ENCODE data around the gene GDPGP1. TPM values are rescaled to one million over a fixed set of nuclear protein-coding genes. Genes with fewer than 3 reads are reported as not detected.

The GDPGP1 gene
- total and polyA plus RNA-seq, 9 of the 15 experiments (the other 6 are each of a cell fraction or from before 2014, with no cell fraction given): 0.78 to 6.1 (median 2.8) TPM

DNA sequence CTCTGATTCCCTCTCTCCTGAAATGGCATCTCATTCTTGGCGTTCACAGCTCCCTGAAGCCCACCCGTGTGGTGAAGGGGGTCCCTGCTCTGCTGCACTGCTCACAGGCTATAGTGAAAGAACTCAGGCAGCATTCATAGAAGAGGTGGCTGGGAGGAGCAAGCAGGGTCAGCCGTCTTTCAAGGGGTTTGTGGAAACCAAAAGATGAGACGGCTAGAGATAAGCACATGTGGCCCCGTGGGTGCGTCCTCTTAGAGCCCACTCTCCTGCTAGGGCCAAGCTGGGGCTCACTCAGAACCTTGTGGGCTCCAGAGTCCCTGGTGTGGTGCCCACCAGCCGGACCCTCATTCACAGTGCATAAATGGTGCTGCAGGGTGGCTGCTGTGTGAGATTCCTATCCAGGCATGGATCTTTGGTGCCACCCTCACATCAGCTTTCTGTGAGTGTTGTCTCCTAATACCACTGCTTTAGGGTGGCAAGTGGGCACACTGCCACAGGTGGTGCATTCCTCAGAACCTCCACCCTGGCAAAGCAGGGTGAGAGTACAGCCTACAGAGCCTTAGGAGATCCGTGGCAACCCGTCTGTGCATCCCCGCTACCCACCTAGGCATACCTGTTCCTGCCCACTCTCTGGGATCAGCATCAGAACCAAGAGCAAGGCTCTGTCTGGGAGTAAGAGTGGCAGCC lies 44.1 kb upstream of the GDPGP1 start:
- no peaks in the 10 kb centered on the region for H3K9me3 ChIP-seq (replicated peaks; ENCODE audit: control insufficient read depth, insufficient read depth, low read depth, low read length)
- peaks cover 48% of the 10 kb centered on the region in 2 experiments for H3K4me1 ChIP-seq (replicated peaks in 1 of 2; ENCODE audit: control insufficient read depth in 2 of 2, insufficient read depth in 2 of 2, low read length in 2 of 2)
- ATAC-seq (peak; percentile 29), FAIRE-seq (peak; percentile 54), DNase-seq (ENCODE audit: extremely low read depth in 1 of 4, low spot score in 3 of 4) (peak; percentile 34 to 79 (median 46))
- H3K4me2 ChIP-seq (ENCODE audit: insufficient read depth, low read length): peak overlapping the region; percentile 60
- H3K79me2 ChIP-seq (ENCODE audit: control insufficient read depth, insufficient read depth, low read length): peaks cover 80% of the 10 kb centered on the region
- H3K36me3 ChIP-seq (ENCODE audit: control insufficient read depth, insufficient read depth, low read length): peaks cover 31% of the 10 kb centered on the region; the same call in 2 of the 3 replicates
- ChIA-PET POLR2A (interaction anchor here (0.7 to 3.7 kb wide), 3 partner anchors 11 to 548 kb away, joined by 3 to 24 read pairs (median 4); partner anchors contain the start of genes SEMA4B and TTLL13), CTCF (ENCODE audit: low intra/inter-chr PET ratio) (no interaction called here)
- intact Hi-C loops (cut with micrococcal nuclease): no loop called here
- H2AFZ ChIP-seq (ENCODE audit: low read depth, low read length): no peak overlapping the region
- no peaks in the 10 kb centered on the region for H3K9me1 ChIP-seq (ENCODE audit: control insufficient read depth, insufficient read depth, low read length)
- 0 out of 2 replicates have a peak, but pooled peaks cover 4% of the 10 kb centered on the region for H4K20me1 ChIP-seq (replicated peaks; ENCODE audit: control insufficient read depth, insufficient read depth, low read length)
- no TSS peak for BruUV-seq (replicated peaks)
- in situ Hi-C loops (cut with MboI): no loop called here
- H3K27ac ChIP-seq (ENCODE audit: extremely low read depth, low read depth, low read length): peak overlapping the region; percentile 45; the same call in 2 of the 3 replicates
- 25% methylated on average over 10 of the region's 10 CpGs for WGBS (ENCODE audit: insufficient coverage, low coverage, missing lambda C conversion rate)
- peak overlapping the region; percentile 49 to 80; a peak in 3 of 4 replicates for H3K9ac ChIP-seq (ENCODE audit: insufficient read depth in 1 of 2, low read depth in 2 of 2, low read length in 2 of 2)
- H3K27me3 ChIP-seq (ENCODE audit: control insufficient read depth in 2 of 2, insufficient read depth in 2 of 2, low read length in 2 of 2): no peaks in the 10 kb centered on the region
- 0 out of 2 replicates have a peak overlapping the region, but pooled peaks have one; percentile 7 for H3K4me3 ChIP-seq
- TF ChIP-seq BRCA1 (IDR thresholded peaks at IDR 0.05): no peak
- TF ChIP-seq BRCA1 (CRISPR knock-in tag; IDR thresholded peaks at IDR 0.05): no peak
- TF ChIP-seq, protein P1, sequence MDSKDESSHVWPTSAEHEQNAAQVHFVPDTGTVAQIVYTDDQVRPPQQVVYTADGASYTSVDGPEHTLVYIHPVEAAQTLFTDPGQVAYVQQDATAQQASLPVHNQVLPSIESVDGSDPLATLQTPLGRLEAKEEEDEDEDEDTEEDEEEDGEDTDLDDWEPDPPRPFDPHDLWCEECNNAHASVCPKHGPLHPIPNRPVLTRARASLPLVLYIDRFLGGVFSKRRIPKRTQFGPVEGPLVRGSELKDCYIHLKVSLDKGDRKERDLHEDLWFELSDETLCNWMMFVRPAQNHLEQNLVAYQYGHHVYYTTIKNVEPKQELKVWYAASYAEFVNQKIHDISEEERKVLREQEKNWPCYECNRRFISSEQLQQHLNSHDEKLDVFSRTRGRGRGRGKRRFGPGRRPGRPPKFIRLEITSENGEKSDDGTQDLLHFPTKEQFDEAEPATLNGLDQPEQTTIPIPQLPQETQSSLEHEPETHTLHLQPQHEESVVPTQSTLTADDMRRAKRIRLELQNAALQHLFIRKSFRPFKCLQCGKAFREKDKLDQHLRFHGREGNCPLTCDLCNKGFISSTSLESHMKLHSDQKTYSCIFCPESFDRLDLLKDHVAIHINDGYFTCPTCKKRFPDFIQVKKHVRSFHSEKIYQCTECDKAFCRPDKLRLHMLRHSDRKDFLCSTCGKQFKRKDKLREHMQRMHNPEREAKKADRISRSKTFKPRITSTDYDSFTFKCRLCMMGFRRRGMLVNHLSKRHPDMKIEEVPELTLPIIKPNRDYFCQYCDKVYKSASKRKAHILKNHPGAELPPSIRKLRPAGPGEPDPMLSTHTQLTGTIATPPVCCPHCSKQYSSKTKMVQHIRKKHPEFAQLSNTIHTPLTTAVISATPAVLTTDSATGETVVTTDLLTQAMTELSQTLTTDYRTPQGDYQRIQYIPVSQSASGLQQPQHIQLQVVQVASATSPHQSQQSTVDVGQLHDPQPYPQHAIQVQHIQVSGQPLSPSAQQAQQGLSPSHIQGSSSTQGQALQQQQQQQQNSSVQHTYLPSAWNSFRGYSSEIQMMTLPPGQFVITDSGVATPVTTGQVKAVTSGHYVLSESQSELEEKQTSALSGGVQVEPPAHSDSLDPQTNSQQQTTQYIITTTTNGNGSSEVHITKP (IDR thresholded peaks at IDR 0.05; ENCODE audit: partially characterized antibody): no peak
- TF ChIP-seq L3MBTL2 (IDR thresholded peaks at IDR 0.05): 0 out of 2 replicates have a peak, but pooled peaks have one; percentile 22
- no peak for TF ChIP-seq ARHGAP35 (IDR thresholded peaks at IDR 0.05; ENCODE audit: partially characterized antibody)
- peak; percentile 6; the same call in 1 of the 2 replicates for TF ChIP-seq MTA2 (IDR thresholded peaks at IDR 0.05; ENCODE audit: low read depth)
- TF ChIP-seq RUNX1 (IDR thresholded peaks at IDR 0.05; ENCODE audit: low read depth): no peak
- TF ChIP-seq, protein P2, sequence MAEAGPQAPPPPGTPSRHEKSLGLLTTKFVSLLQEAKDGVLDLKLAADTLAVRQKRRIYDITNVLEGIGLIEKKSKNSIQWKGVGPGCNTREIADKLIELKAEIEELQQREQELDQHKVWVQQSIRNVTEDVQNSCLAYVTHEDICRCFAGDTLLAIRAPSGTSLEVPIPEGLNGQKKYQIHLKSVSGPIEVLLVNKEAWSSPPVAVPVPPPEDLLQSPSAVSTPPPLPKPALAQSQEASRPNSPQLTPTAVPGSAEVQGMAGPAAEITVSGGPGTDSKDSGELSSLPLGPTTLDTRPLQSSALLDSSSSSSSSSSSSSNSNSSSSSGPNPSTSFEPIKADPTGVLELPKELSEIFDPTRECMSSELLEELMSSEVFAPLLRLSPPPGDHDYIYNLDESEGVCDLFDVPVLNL (CRISPR knock-in tag; IDR thresholded peaks at IDR 0.05; ENCODE audit: low read depth): no peak
- 0 out of 2 replicates have a peak, but pooled peaks have one; percentile 23 for TF ChIP-seq CTBP1 (IDR thresholded peaks at IDR 0.05; ENCODE audit: borderline replicate concordance)
- TF ChIP-seq, protein P3, sequence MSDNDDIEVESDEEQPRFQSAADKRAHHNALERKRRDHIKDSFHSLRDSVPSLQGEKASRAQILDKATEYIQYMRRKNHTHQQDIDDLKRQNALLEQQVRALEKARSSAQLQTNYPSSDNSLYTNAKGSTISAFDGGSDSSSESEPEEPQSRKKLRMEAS (CRISPR knock-in tag; IDR thresholded peaks at IDR 0.05): 0 out of 2 replicates have a peak, but pooled peaks have one; percentile 5
- TF ChIP-seq MNT (conservative IDR thresholded peaks at IDR 0.05): 0 out of 4 replicates have a peak, but pooled peaks of 1 of the 2 experiments have one; percentile 25
- no peak for TF ChIP-seq ZNF175 (CRISPR knock-in tag; IDR thresholded peaks at IDR 0.05; ENCODE audit: low read depth)
- no peak for TF ChIP-seq RBM22 (IDR thresholded peaks at IDR 0.05; ENCODE audit: low read depth, low read length, poor library complexity, severe bottlenecking)
- no peak for TF ChIP-seq MCM7 (IDR thresholded peaks at IDR 0.05)
- TF ChIP-seq STAT5A (IDR thresholded peaks at IDR 0.05; ENCODE audit: borderline replicate concordance, low read length): 0 out of 2 replicates have a peak, but pooled peaks have one; percentile 11
- no peak for TF ChIP-seq NFXL1 (CRISPR knock-in tag; IDR thresholded peaks at IDR 0.05)

Measured in K562 (cell line).